ENCODE measurements around the gene INPPL1.

GRCh38 chr11:72238492-72239312 is 14.1 kb downstream of the INPPL1 start:
- TF ChIP-seq CTCF (IDR thresholded peaks at IDR 0.05): no peak
- TF ChIP-seq POLR2A (IDR thresholded peaks at IDR 0.05): no peak

Data from lower leg skin (tissue), 3 donors.